ENCODE results near the gene LARP7.

DNA sequence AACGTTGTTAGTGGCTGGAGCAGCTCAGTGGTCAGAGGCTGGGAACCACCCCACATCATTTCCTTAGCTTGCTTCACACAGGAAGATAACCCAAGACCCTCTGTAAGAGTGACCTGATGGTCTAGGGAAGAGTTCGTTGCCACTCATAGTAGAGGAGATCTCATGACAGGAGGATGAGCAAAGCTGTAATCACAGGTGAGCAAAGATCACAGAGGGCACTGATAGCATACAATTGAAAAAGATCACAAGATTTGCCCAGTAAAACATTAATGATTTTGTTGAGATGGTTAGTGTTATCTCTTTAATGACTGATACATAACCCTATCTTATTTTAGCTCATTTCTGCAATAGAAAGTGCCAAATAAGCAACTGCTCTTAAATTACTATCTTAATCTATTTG lies 44.1 kb downstream of the LARP7 start:
- TF ChIP-seq, protein P1, sequence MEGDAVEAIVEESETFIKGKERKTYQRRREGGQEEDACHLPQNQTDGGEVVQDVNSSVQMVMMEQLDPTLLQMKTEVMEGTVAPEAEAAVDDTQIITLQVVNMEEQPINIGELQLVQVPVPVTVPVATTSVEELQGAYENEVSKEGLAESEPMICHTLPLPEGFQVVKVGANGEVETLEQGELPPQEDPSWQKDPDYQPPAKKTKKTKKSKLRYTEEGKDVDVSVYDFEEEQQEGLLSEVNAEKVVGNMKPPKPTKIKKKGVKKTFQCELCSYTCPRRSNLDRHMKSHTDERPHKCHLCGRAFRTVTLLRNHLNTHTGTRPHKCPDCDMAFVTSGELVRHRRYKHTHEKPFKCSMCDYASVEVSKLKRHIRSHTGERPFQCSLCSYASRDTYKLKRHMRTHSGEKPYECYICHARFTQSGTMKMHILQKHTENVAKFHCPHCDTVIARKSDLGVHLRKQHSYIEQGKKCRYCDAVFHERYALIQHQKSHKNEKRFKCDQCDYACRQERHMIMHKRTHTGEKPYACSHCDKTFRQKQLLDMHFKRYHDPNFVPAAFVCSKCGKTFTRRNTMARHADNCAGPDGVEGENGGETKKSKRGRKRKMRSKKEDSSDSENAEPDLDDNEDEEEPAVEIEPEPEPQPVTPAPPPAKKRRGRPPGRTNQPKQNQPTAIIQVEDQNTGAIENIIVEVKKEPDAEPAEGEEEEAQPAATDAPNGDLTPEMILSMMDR (IDR thresholded peaks at IDR 0.05; ENCODE audit: insufficient read depth, low read depth, low read length), result no peak
- no peak for TF ChIP-seq EZH2 (IDR thresholded peaks at IDR 0.05; ENCODE audit: insufficient read depth, low read length)

Data from astrocyte (in vitro differentiated cells and primary cell).